Activated T-cell treated with anti-CD3 and anti-CD28 coated beads, Interleukin-2, amount 50 U/mL, for 4 hours (primary cell): ENCODE data around the gene SMAP2. TPM values are rescaled to one million over a fixed set of nuclear protein-coding genes. Genes with fewer than 3 reads are reported as not detected.

Source experiments
- ATAC-seq, 2 donors: fragments of 200-7000 bp; cut with Tn5 transposase; one replicate each; pipeline ENCODE4 v1.10.0; 2021
- DNase-seq: peaks from one replicate; pipeline ENCODE4 v3.0.0-alpha.2; 2020
- H3K27me3 Mint-ChIP-seq: one replicate; pipeline ENCODE4 v1.8.0; 2021; ENCODE audit warnings: low read depth, mixed read lengths
- H3K36me3 Mint-ChIP-seq: one replicate; pipeline ENCODE4 v1.8.0; 2022; ENCODE audit warnings: mixed read lengths; ENCODE audit not compliant: insufficient read depth
- H3K4me1 Mint-ChIP-seq: one replicate; pipeline ENCODE4 v1.8.0; 2021; ENCODE audit warnings: low read depth, mixed read lengths
- H3K4me3 Mint-ChIP-seq: one replicate; pipeline ENCODE4 v1.8.0; 2021; ENCODE audit warnings: mild to moderate bottlenecking, moderate library complexity, mixed read lengths
- H3K9me3 Mint-ChIP-seq: one replicate; pipeline ENCODE4 v1.8.0; 2021; ENCODE audit warnings: mixed read lengths
- total RNA-seq, 3 donors: library from RNA; stranded (reverse); gene quantifications; one replicate each; pipeline ENCODE4 v1.2.1, GENCODE V29; 2021

The SMAP2 gene
- total RNA-seq, 3 donors from 2014 or later: 128 to 153 (median 142) TPM

DNA sequence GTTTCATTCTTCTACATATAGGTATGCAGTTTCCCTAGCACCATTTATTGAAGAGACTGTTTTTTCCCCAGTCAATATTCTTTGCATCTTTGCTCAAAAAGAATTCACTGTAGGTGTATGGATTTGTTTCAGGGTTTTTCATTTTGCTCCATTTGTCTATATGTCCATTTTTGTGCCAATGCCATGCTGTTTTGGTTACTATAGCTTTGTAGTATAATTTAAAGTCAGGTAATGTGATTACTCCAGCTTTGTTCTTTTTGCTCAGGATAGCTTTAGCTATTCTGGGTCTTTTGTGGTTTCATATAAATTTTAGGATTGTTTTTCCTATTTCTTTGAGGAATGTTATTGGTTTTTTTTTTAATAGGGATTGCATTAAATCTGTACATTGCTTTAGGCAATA, 15.9 kb upstream of the SMAP2 start:
- no peaks in the 10 kb centered on the region for H3K36me3 Mint-ChIP-seq
- DNase-seq: no peak
- no peak for ATAC-seq
- H3K4me3 Mint-ChIP-seq: no peak overlapping the region
- H3K27me3 Mint-ChIP-seq: no peaks in the 10 kb centered on the region
- H3K4me1 Mint-ChIP-seq: no peaks in the 10 kb centered on the region
- peaks cover 4% of the 10 kb centered on the region for H3K9me3 Mint-ChIP-seq

GRCh38 chr1:40360631-40361030, 12.9 kb upstream of the SMAP2 start:
- DNase-seq (no peak), ATAC-seq (no peak)
- H3K36me3 Mint-ChIP-seq: no peaks in the 10 kb centered on the region
- H3K4me1 Mint-ChIP-seq: peaks cover 8% of the 10 kb centered on the region
- no peak overlapping the region for H3K4me3 Mint-ChIP-seq
- no peaks in the 10 kb centered on the region for H3K27me3 Mint-ChIP-seq
- H3K9me3 Mint-ChIP-seq: peaks cover 4% of the 10 kb centered on the region

GRCh38 chr1:40361201-40361600, 12.3 kb upstream of the SMAP2 start:
- Mint-ChIP-seq H3K4me3 (no peak overlapping the region), H3K4me1 (peaks cover 8% of the 10 kb centered on the region), H3K36me3 (no peaks in the 10 kb centered on the region), H3K9me3 (peaks cover 4% of the 10 kb centered on the region), H3K27me3 (no peaks in the 10 kb centered on the region)
- ATAC-seq: no peak
- no peak for DNase-seq

DNA sequence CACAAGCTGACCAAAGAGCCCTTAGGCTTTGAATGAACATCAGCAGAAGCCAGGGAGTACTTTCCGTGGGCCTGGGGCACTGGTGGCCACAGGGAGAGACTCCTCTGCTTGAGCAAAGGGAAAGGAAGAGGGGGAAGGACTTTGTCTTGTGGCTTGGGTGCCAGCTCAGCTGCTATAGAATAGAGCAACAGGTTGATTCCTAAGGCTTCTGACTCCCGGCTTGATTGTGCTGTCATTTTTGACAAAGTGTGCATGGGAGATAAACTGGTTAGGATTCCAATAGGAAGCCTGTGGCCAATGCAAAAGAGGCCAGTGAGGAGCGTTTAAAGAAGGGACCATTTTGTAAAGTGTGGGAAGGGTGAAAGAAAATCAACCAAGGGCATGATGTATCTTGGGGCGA, 11.9 kb upstream of the SMAP2 start:
- Mint-ChIP-seq H3K9me3 (peaks cover 4% of the 10 kb centered on the region), H3K36me3 (no peaks in the 10 kb centered on the region), H3K4me1 (peaks cover 8% of the 10 kb centered on the region), H3K27me3 (no peaks in the 10 kb centered on the region), H3K4me3 (no peak overlapping the region)
- DNase-seq: no peak
- no peak for ATAC-seq

DNA sequence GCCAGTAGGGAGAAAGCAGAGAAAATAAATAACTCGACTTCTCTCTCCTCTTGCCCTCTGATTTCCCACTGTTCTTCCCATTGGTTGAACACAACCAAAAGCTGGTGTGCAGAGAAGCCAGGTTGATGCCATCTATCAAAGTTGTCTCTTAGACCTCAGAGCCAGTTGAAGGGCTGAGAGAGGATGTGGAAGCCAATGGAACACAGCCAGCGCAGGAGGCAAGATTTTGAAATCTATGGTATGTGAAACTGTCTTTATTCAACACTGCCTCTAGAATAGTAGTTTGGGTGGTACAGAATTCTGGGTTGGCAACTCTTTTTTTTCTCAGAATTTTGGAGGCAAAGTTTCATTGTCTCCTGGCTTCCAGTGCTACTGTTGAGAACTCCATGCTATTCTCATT, 11.3 kb upstream of the SMAP2 start:
- no peaks in the 10 kb centered on the region for H3K27me3 Mint-ChIP-seq
- DNase-seq (no peak), ATAC-seq (no peak)
- peaks cover 4% of the 10 kb centered on the region for H3K9me3 Mint-ChIP-seq
- H3K4me3 Mint-ChIP-seq: no peak overlapping the region
- peaks cover 8% of the 10 kb centered on the region for H3K4me1 Mint-ChIP-seq
- no peaks in the 10 kb centered on the region for H3K36me3 Mint-ChIP-seq

- no peaks in the 10 kb centered on the region for H3K36me3 Mint-ChIP-seq
- peaks cover 4% of the 10 kb centered on the region for H3K9me3 Mint-ChIP-seq
- ATAC-seq (no peak), DNase-seq (no peak)
- H3K4me3 Mint-ChIP-seq: no peak overlapping the region
- no peaks in the 10 kb centered on the region for H3K27me3 Mint-ChIP-seq
- peaks cover 8% of the 10 kb centered on the region for H3K4me1 Mint-ChIP-seq
Observed at GRCh38 chr1:40362699-40363098, 10.8 kb upstream of the SMAP2 start.

GRCh38 chr1:40363721-40364120, 9.8 kb upstream of the SMAP2 start:
- DNase-seq (no peak), ATAC-seq (peak; percentile 95 to 97)
- Mint-ChIP-seq H3K27me3 (no peaks in the 10 kb centered on the region), H3K9me3 (peaks cover 2% of the 10 kb centered on the region), H3K4me1 (peaks cover 8% of the 10 kb centered on the region), H3K36me3 (no peaks in the 10 kb centered on the region), H3K4me3 (no peak overlapping the region)

DNA sequence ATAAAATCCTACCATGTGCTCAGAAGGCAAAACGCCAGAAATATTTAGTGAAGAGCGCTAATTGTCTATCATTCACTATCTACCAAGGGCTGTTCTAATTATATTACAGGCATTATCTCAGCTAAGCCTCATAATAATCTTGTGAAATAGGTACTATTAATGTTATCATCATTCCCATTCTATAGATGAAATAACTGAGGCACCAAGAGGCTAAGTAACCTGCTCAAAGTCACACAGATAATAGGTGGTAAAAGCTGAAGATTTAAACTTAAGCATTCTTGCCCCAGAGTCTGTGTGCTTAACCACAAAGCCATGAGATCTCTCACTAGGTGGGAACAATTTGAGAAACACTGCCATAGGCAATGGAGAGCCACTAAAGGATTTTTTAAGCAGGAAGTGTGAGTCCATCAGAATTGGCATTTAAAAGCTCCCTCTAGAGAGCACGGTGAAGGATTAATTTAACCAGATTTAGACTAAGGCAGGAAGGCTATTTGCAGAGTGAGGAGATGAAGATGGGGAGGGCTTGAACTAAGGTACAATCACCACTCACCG, 1.7 kb upstream of the SMAP2 start:
- H3K36me3 Mint-ChIP-seq: peaks cover 5% of the 10 kb centered on the region
- ATAC-seq (no peak), DNase-seq (no peak)
- H3K9me3 Mint-ChIP-seq: no peaks in the 10 kb centered on the region
- no peaks in the 10 kb centered on the region for H3K27me3 Mint-ChIP-seq
- H3K4me1 Mint-ChIP-seq: peaks cover 32% of the 10 kb centered on the region
- H3K4me3 Mint-ChIP-seq: no peak overlapping the region

DNA sequence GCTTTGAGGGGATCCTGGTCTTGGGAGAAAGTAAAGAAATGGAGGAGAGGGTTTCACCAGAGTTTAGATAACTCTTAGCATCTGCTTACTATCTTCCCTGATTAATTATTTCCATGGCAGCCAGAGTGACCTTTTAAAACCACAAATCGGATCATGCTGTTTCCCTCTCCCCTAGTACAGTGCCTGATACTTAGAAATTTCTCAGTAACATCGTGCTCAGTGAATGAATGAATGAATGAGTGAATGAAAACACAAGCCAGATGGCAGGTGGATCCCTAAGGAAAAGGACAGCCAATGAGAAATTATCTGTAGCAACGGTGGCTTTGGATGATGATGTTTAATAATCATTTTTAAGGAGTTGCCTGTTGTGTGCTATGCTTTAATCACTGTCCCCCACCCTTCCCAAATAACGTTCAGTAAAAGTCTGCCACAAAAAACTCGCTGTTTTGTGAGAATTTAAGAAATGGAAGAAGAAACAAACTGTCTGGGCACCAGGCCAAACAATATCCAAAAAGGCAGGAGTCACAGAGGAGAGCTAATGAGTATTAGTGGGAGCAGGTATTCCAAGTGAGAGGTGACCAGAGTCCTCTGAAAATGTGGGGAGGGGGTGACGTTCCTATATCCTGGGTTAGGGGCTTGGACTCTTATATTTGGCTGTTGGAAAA, 737 bp upstream of the SMAP2 start:
- Mint-ChIP-seq H3K4me1 (peaks cover 41% of the 10 kb centered on the region), H3K36me3 (peaks cover 11% of the 10 kb centered on the region), H3K9me3 (no peaks in the 10 kb centered on the region), H3K27me3 (no peaks in the 10 kb centered on the region), H3K4me3 (peak overlapping the region; percentile 99)
- ATAC-seq (no peak), DNase-seq (no peak)

DNA sequence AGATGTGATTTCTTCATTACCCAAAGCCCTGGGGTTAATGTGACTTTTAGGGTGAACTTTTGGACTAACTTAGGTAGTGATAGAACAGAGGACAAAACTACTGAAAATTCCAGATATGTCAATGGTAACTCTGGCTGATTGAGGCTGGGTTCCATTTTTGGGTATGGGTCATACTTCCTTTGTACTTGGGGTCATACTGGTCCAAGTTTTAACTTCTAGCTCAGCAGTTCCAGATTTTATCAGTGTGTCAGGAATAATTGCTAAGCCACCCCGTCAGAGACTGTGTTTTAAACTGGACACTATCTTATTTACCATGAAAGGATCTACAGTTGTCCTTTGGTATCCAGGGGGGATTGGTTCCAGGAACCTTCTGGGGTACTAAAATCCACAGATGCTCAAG, 4.0 kb downstream of the SMAP2 start:
- Mint-ChIP-seq H3K27me3 (no peaks in the 10 kb centered on the region), H3K9me3 (no peaks in the 10 kb centered on the region), H3K36me3 (peaks cover 19% of the 10 kb centered on the region), H3K4me1 (peaks cover 76% of the 10 kb centered on the region), H3K4me3 (peak overlapping the region; percentile 75)
- ATAC-seq (no peak), DNase-seq (no peak)

DNA sequence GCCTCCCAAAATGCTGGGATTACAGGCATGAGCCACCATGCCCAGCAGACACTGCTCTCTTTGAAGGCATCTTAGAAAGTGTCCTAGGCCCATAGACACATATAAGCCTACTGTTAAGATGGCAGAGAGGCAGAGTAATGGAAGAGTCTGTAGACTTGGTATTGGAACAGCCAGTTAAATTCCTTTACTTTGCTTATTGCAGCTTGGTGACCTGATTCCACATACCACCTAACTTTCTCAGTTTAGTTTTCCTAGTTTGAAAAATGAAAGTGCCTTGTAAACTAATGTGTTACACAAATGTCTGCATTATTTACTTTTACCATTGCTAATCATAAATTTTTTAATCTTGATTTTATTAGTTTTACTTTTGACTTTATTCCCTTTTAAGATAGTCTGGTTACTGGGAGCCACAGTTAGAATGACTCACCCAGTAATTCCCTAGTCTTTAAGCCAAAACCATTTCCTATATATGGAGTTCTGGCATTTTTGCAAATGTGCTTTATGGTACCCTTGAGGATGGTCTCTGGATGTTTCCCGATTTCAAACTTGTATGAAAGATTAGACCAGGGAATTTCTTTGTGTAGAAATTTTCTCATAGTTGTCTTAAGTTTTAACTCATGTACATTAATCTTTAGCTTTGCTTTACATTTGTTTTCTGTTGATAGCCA, 6.4 kb downstream of the SMAP2 start:
- ATAC-seq (no peak), DNase-seq (no peak)
- Mint-ChIP-seq H3K4me1 (peaks cover 90% of the 10 kb centered on the region), H3K36me3 (peaks cover 25% of the 10 kb centered on the region), H3K4me3 (peak overlapping the region; percentile 83), H3K9me3 (no peaks in the 10 kb centered on the region), H3K27me3 (no peaks in the 10 kb centered on the region)

DNA sequence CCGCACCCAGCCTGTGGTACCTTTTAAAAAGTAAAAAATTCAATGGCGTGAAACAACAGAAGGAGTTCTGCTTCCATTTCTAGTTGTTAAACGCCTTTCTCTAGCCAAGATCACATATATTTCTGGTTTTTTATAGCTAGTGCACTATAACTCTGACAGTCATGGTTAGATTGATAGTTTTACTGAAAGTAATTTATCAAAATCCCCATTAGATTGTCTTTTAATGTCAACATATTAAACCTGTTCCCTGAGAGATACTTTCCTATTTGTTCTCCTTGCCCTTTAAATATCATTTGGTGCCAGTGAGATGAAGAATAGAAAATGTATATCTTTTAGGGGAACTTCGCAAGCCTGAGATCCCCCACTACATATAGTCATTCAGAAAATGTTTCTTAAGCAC, 7.3 kb downstream of the SMAP2 start:
- Mint-ChIP-seq H3K9me3 (no peaks in the 10 kb centered on the region), H3K4me1 (peaks cover 94% of the 10 kb centered on the region), H3K27me3 (no peaks in the 10 kb centered on the region), H3K36me3 (peaks cover 28% of the 10 kb centered on the region), H3K4me3 (peak overlapping the region; percentile 83)
- DNase-seq (no peak), ATAC-seq (no peak)

- DNase-seq (no peak), ATAC-seq (no peak)
- H3K36me3 Mint-ChIP-seq: peaks cover 27% of the 10 kb centered on the region
- H3K4me3 Mint-ChIP-seq: peak overlapping the region; percentile 83
- H3K9me3 Mint-ChIP-seq: no peaks in the 10 kb centered on the region
- peaks cover 95% of the 10 kb centered on the region for H3K4me1 Mint-ChIP-seq
- no peaks in the 10 kb centered on the region for H3K27me3 Mint-ChIP-seq
Observed at GRCh38 chr1:40381268-40382107, 8.0 kb downstream of the SMAP2 start.

- ATAC-seq: peak; percentile 8 to 11
- peak overlapping the region; percentile 83 for H3K4me3 Mint-ChIP-seq
- H3K27me3 Mint-ChIP-seq: no peaks in the 10 kb centered on the region
- H3K4me1 Mint-ChIP-seq: peaks cover 94% of the 10 kb centered on the region
- H3K9me3 Mint-ChIP-seq: no peaks in the 10 kb centered on the region
- DNase-seq: no peak
- H3K36me3 Mint-ChIP-seq: peaks cover 24% of the 10 kb centered on the region
Observed at GRCh38 chr1:40382108-40382460, 8.6 kb downstream of the SMAP2 start.
